Femur (tissue), 1 donor: Measurements from ENCODE around the gene RIIAD1.
"Not testable (repeated sequence)": the region's sequence is repeated elsewhere in the genome, so short reads cannot be mapped to it uniquely, and the experiment has no call there.

Experiments
- DNase-seq: peaks from one replicate; pipeline ENCODE4 v3.0.0-alpha.2; 2017

The RIIAD1 gene

GRCh38 chr1:151737026-151737425 lies 15.7 kb downstream of the RIIAD1 start:
- no peak for DNase-seq

DNA sequence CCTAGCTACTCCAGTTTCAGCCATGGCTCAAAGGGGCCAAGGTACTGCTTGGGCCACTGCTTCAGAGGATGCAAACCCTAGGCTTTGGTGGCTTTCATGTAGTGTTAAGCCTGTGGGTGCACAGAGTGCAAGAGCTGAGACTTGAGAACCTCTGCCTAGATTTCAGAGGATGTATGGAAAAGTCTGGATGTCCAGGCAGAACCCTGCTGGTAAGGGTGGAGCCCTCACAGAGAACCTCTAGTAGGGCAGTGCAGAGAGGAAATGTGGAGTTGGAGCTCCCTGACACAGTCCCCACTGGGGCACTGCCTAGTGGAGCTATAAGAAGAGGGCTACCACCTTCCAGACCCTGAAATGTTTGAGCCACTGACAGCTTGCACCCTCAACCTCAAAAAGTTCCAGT lies 16.2 kb downstream of the RIIAD1 start:
- no peak for DNase-seq

- no peak for DNase-seq
Observed at GRCh38 chr1:151739590-151740355, 18.5 kb downstream of the RIIAD1 start.

GRCh38 chr1:151741516-151741915 lies 20.2 kb downstream of the RIIAD1 start:
- DNase-seq: no peak

DNA sequence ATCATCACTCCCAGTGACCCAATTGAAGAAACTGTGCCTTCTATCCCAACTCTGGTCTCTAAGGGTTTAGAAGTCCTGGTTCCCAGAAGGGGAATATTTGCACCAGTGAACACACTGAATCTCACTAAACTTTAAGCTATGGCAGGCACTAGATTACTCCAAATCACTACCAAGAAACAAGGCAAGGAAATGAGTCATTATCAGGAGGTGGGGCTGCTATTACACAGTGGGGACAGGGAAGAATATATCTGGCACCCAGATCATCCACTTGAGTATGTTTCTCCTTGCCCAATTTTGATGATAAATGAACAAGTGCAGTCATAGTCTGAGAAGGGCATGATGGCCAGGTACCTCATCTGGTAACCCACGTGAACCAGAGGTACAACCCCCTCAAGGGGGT lies 35.0 kb downstream of the RIIAD1 start:
- DNase-seq: no peak

DNA sequence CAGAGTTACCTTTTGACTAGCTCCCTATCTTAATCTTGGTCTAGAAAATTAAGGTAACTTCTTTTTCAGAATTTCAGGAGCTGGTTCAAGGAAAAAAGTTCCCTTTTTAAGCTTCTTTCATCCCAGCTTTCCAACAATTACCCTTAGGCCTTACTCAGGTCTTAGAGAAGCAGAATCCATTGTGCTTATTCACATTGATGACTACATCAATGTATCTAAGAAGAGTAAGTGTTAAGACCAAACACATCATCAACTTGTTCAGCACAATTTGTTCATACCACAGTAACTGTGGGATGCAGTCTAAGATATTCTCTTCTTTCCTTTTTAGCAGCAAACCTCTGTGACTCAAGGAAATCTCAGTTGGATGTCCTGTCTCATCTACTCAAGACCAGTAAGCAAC lies 37.9 kb downstream of the RIIAD1 start:
- DNase-seq: no peak

GRCh38 chr1:151760597-151761385 lies 39.5 kb downstream of the RIIAD1 start:
- no peak for DNase-seq

GRCh38 chr1:151762941-151763921 lies 41.9 kb downstream of the RIIAD1 start, which contains the start of gene MRPL9:
Gene MRPL9, minus strand, starts transcription at chr1:151763496. Its CDS starts 17 bp downstream, at chr1:151763479.
- DNase-seq: peak; percentile 92

- no peak for DNase-seq
Observed at GRCh38 chr1:151763990-151764389, 42.7 kb downstream of the RIIAD1 start.

DNA sequence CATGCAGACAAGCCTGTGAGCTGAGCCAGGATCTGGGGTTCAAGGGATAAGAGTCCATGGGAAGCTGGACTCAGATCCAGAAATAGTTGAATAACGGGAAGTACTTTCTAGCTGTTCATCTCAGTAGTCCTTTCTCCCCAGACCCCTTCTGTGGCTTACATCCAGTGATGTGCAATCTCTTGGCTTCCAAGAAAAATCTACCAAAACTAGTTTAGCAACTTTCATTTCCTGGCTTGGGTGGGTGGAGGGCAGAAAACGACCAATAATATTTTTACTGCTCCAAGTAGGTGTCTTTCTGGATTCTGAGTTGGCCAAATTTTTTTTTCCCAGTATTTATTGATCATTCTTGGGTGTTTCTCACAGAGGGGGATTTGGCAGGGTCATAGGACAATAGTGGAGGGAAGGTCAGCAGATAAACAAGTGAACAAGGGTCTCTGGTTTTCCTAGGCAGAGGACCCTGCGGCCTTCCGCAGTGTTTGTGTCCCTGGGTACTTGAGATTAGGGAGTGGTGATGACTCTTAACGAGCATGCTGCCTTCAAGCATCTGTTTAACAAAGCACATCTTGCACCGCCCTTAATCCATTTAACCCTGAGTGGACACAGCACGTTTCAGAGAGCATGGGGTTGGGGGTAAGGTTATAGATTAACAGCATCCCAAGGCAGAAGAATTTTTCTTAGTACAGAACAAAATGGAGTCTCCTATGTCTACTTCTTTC lies 47.2 kb downstream of the RIIAD1 start:
- not testable (repeated sequence) for DNase-seq

DNA sequence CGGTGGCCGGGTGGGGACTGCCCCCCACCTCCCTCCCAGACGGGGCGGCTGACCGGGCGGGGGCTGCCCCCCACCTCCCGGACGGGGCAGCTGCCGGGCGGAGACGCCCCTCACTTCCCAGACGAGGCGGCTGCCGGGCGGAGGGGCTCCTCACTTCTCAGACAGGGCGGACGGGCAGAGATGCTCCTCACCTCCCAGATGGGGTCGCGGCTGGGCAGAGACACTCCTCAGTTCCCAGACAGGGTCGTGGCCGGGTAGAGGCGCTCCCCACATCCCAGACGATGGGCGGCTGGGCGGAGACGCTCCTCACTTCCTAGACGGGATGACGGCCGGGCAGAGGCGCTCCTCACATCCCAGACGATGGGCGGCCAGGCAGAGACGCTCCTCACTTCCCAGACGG lies 47.9 kb downstream of the RIIAD1 start:
- DNase-seq: not testable (repeated sequence)

DNA sequence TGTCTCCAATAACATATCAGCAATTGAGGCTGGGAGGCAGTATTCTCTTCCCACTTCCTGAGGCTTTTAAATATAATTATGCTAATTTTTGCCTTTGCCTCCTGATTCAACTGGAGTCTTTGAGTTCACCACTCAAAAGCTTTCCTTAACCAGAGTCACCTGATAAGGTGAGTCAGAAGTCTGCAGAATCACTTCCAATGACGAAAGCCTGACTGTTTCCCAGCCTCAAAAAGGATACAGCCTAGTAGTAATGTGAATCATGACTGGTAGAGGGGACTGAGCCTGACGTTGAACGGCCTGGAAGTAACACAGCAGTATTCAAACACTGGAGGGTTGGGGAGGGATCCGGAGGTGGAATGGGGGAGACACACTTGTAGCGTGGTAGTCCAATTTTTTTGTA lies 52.4 kb downstream of the RIIAD1 start:
- no peak for DNase-seq

DNA sequence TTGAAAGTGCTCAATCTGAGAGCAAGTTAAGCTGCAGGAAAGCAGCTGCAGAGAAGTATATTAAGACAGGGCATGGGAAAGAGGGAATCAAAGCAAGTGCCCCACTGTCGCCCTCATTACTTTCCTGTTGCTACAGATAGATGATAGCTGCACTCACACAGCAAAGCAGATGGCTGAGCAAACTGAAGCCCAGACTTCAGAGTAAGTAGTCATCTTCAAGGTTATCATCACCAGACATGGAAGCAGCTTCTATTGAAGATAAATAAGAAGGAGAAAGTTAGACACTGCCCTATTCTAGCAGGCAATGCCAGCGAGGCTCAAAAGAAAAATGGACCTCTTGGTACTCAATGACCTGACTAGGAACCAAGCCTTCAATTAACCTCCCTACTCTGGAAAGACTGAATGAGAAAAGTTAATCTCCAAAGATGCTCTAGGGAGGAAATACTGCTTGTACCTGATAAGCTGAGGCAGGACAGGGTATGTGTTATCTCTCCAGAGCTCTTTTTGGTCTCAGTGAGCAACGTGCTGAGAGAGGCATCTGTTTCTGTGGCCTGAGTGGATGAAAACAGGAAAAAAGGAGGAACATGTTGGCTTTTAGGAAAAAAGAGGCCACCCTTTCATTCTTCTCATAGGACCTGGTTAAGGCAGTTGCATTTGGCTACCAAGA lies 53.1 kb downstream of the RIIAD1 start:
- DNase-seq: no peak

- no peak for DNase-seq
Observed at GRCh38 chr1:151775894-151776664, 54.8 kb downstream of the RIIAD1 start.

GRCh38 chr1:151776665-151777062 lies 55.3 kb downstream of the RIIAD1 start:
- no peak for DNase-seq

- DNase-seq: no peak
Observed at GRCh38 chr1:151777317-151777716, 56.0 kb downstream of the RIIAD1 start.
